ENCODE data around the gene ZNF627.
A peak's percentile ranks its signal among the peaks of the same experiment; 100 is the strongest.
"Not testable (repeated sequence)": the region's sequence is repeated elsewhere in the genome, so short reads cannot be mapped to it uniquely, and the experiment has no call there.

Gene ZNF627

GRCh38 chr19:11597202-11598102 lies at the start of gene ZNF627:
ZNF627 (plus strand) TSS chr19:11597483; CDS start chr19:11597628, 145 bp downstream.
- peak; percentile 100 for DNase-seq

- DNase-seq = no peak
These were observed 49.2 kb upstream of the ZNF627 start for GRCh38 chr19:11547929-11548700.

GRCh38 chr19:11549386-11549953 lies 47.8 kb upstream of the ZNF627 start:
- no peak for DNase-seq

- no peak for DNase-seq
These were observed 47.0 kb upstream of the ZNF627 start for GRCh38 chr19:11550265-11550664.

GRCh38 chr19:11551603-11552235 lies 45.6 kb upstream of the ZNF627 start:
- no peak for DNase-seq

DNA sequence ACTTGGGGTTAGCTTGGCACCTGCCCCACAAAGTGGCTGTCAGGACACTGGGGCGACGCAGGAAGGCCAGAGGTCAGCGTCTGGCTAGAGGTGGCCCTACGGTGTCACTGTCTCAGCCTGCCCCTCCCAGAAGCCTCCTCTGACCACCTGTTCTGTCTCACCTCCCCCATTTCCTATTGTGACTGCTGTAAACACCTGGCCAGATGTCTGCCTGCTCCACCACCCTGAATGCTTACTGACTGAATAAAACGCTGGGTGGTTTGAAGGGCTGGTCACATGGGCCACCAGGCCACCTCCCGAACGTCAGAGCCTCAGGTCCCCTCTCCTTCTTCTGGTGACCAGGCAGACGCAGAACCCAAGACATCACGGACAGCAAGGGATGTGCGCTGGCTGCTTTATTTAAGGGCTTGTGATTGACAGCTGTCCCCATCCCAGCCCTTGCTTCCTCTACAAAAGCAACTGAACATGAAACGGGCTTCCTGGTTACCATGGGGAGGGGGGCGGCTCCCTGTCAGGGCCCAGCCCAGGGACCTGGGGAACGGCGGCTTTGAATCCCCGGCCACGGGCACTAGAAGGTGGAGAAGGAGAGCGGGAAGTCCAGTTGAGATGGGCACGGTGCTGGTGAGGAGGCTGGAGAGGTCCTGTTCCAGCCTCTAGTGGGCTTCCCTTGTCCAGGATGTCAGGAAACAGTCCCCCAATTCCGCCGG lies 44.5 kb upstream of the ZNF627 start:
- no peak for DNase-seq

DNA sequence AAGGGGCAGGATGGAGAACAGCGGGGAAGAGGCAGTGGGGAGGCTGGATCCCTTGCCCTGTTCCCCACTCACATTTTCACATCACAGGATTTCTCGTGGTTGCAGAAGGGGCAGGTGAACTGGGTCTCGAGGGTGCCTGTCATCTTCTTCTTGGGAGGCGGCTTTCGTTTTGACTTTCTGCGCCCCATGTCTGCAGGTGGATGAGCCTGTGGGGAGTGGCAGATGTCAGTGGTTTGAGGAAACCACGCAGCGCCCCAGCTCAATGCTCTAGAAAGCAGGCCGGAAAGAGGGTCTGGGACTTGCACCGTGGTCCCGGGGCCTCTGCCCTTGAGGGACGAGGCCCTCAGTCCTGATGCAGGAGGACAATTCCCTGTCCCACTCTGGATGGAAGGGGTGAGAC lies 43.1 kb upstream of the ZNF627 start:
- DNase-seq = no peak

DNA sequence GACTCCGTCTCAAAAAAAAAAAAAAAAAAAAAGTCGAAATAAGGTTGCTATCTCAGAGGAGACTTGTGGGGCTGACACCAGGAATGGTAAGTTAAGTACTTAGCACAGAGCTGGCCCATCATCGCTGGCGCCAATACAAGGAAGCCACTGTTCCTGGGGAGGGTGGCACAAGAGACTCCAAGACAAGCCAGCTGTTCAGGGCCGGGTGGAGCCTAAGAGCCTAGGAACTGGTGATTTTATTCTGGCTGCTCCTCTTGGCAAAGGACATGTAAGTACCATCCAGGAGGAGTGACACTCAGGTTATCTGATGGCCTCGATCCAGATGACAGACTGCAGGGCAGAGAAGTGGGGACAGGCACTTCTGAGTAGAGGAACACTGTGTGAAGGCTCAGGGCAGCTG lies 42.0 kb upstream of the ZNF627 start:
- DNase-seq = no peak

DNA sequence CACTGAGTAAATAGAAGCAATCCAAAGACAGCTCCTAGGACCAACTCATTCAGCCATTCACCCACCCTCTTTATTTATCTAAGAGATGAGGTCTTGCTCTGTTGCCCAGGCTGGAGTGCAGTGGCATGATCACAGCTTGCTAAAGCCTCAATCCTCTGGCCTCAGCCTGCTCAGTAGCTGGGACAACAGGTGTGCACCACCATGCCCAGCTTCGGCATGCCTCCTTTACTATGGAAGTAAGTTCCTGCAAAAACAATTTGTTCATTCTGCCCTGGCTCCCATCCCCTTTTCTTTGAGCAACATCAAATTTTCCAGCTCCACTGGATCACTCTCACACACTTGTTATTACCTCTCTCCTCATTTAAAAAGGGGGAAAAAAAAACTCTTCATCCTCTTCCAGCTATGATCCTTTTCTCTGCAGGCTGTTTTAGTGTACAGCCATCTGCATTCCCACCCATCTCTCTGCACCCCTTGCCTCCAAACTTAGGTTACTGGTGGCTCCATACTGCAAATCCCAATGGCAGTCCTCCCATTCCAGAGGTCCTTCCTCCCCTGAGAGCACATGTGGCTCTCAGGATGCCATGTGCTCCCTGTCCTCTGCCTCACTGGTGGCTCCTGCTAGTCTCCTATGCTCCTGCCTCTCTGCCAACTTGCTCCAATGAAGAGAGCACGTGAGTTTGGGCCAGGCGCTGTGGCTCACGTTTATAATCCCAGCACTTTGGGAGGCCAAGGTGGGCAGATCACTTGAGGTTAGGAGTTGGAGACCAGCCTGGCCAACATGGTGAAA lies 40.5 kb upstream of the ZNF627 start:
- no peak for DNase-seq

DNA sequence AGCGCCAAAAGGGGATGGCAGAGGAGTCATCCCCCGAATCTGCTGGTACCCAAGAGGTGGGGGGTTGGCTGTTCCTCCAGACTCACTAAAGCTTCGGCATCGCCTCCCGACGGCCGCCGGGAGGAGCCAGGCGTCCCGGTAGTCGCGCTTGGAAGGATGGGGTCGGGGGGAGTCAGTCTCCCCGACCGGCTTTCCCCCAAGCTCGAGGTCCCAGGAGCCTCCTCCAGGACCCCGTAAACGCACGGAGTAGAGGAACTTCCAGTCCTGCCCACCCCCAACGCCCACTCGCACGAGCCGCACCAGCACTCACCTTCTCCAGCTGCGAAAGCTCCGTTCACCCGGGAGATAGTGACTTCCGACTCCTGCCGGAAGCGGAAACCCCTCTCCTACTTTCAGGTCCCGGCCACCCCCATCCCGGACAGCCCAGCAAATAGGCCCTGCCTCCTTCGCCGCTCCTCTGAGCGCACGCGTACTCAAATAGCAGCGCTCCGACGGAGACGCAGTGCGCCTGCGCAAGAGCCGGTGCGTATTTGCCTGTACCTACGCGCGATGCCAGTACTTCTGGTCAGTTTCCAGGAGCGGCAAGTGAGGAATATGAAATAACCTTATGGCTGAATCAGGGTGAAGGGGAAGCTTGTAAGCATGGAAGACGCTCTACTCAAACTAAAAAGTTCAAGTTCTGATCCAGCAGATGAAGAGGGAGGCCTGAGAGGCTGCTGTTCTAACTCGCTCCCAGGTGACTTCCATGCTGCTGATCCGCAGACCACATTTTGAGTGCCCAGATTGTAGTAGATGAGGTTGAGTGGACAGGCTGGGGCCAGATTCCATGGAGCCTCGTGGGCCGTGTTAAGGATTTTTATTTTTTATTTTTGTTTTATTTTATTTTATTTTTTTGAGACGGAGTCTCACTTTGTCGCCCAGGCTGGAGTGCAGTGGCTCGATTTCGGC lies 38.1 kb upstream of the ZNF627 start, which contains the start of gene ELOF1:
Gene ELOF1 (minus strand): TSS at position 350 of the 948 bp plus-strand sequence. CDS start 4,883 bp downstream, outside the sequence.
- DNase-seq = peak; percentile 100

DNA sequence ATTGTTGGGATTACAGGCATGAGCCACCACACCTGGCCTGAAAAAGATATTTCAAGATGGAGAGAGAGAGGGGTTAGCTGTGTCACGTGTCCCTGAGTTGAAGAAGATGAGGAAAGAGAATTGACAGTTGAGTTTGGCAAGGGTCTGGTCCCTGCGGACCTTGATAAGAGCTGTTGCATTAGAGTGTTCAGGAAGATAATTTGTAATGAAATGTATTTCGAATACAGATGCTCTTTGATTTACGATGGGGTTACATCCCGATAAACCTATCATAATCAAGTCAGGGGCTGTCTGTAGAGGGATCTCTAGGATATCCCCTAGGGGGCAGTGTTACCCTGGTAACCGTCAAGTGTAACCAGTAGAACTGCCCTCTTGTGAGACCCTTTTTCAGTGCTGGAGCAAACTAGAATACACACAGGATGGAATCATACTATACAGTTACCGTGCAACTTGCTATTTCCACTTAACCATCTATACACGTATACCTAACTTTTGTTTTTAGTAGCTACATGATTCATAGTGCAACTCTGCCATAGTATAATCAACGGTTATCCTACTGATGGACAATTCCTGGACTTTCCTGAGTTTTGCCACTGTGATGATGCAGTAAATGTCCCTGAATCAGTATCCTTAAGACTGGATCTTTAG lies 36.8 kb upstream of the ZNF627 start:
- peak; percentile 97 for DNase-seq

DNA sequence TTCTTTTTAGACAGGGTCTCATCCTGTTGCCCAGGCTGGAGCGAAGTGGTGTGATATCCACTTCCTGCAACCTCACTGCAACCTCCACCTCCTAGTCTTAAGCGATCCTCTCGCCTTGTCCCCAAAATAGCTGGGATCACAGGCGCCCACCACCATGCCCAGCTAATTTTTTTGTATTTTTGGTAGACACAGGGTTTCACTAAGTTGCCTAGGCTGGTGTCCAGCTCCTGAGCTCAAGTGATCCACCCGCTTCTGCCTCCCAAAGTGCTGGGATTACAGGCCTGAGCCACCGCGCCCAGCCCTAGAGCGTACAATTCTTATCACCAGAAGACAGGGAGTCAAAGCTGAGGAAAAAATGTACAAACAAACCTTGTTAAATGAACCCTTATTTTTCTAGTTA lies 33.8 kb upstream of the ZNF627 start:
- DNase-seq = peak; percentile 71

DNA sequence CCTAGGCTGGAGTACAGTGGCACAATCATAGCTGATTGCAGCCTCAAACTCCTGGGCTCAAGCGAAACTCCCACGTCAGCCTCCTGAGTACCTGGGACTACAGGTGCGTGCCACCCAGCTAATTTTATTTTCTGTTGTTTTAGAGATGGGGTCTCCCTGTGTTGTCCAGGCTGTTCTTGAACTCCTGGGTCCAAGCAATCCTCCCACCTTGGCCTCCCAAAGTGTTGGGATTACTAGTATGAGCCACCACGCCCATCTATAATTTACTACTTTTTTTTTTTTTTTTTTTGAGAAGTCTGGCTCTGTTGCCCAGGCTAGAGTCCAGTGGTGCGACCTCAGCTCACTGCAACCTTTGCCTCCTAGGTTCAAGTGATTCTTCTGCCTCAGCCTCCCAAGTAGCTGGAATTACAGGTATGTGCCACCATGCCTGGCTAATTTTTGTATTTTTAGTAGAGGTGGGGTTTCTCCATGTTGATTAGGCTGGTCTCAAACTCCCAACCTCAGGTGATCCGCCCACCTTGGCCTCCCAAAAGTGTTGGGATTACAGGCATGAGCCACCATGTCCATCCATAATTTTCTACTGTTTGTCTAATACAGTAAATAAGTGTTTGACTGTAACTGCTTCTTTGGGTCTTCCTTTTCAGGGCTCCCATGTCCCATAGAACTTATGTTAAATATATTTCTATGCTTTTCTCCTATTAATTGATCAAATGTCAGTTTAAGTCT lies 33.0 kb upstream of the ZNF627 start:
- not testable (repeated sequence) for DNase-seq

- DNase-seq = not testable (repeated sequence)
These were observed 31.7 kb upstream of the ZNF627 start for GRCh38 chr19:11565649-11565980.

DNA sequence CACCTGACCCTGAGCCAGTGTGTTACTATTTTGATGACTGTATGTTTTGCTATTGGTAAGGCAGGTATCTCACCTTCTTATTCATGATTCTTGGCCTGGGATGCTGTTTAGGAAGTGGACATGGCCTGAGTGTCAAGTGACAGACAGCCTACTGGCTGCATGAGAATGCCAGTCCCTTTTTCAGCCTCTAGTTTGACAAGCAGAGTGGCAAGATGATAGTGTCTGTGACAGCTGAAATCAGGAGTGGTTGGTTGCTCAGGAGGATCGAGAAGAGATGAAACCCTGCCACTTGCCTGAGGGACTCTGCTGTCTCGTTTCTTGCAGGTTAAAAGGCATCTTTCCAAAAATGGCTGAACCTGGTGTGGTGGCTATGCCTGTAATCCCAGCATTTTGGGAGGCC lies 31.1 kb upstream of the ZNF627 start:
- no peak for DNase-seq

DNA sequence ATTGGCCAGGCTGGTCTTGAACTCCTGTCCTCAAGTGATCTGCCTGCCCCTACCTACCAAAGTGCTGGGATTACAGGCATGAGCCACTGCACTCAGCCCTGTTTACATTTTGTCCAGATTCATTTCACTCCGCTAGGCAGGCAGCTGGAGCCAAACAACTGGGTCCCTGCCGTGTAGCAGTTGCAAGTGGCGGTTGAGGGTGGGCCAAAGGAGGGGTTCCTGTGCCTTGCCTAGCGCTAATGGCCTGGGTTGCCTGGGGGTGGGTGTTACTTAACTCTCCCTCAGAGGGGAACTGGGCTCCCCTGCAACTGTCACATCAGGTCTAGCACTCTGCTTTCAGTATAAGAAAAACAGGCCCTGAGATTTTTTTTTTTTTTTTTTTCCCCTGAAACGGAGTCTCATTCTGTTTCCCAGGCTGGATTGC lies 27.2 kb upstream of the ZNF627 start:
- peak; percentile 86 for DNase-seq

DNA sequence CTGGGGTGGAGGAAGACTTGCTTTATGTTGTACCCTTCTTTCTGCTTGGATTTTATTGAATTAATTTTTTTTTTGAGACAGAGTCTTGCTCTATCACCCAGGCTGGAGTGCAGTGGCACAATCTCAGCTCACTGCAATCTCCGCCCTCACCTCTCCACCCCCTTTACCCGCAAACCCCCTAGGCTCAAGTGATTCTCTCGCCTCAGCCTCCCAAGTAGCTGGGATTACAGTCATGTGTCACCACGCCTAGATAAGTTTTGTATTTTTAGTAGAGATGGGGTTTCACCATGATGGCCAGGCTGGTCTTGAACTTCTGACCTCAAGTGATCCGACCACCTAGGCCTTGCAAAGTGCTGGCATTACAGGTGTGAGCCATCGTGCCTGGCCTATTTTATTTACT lies 23.9 kb upstream of the ZNF627 start:
- not testable (repeated sequence) for DNase-seq

- not testable (repeated sequence) for DNase-seq
These were observed 23.5 kb upstream of the ZNF627 start for GRCh38 chr19:11573763-11574162.

DNA sequence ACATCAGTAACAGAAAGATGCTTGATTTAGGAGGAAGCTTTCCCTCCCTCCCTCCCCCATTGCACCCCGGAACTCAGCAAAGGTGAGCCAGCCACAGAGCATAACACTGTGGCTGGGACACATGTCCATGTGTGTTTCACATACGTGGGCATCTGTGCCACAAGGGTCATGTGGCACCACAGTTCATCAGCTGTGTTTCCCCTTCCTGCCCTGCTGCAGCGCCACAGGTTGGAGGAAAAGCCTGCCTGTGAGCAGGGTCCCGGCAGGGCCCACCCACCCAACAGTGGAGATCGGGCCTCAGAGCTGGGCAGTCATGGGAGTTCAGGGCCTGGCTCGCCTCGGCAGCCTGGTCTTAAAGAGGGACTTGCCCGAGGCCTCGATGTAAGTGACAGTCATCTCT lies 22.6 kb upstream of the ZNF627 start:
- no peak for DNase-seq

Data from hematopoietic multipotent progenitor cell treated with erythropoietin and hydrocortisone succinate and interleukin-3 and kit ligand, for 4 days (in vitro differentiated cells).